ENCODE data around the gene NUP62. TPM values are rescaled to one million over a fixed set of nuclear protein-coding genes. Genes with fewer than 3 reads are reported as not detected.
A peak's percentile ranks its signal among the peaks of the same experiment; 100 is the strongest.

NUP62 gene
- total and polyA plus RNA-seq, 7 experiments from 2014 or later, result 26.9 to 130 (median 52.4) TPM

GRCh38 chr19:49874503-49875157 is 54.7 kb downstream of the NUP62 start:
- Mint-ChIP-seq H3K9me3 (peaks cover 0 to 1% (median 0%) of the 10 kb centered on the region in 11 donors), H3K4me3 (peak overlapping the region in 1 of 10 donors; percentile 59), H3K4me1 (peaks cover 33 to 50% (median 39%) of the 10 kb centered on the region in 7 donors), H3K27ac (peak overlapping the region in 6 of 9 donors; percentile 21 to 90 (median 70)), H3K27me3 (no peaks in the 10 kb centered on the region), H3K36me3 (peaks cover 0 to 12% (median 5%) of the 10 kb centered on the region in 5 donors)
- peaks cover 0 to 13% (median 0%) of the 10 kb centered on the region in 3 experiments for H3K36me3 ChIP-seq (ENCODE audit: control insufficient read depth in 2 of 3, insufficient read depth in 3 of 3, low read length in 3 of 3)
- intact Hi-C loops (cut with micrococcal nuclease), result loop anchor here (5.0 to 10.0 kb wide), 5 partner anchors 282 to 1252 kb away; partner anchors contain the start of genes DBP (in 1 of the 2) and PRR12 (in 1 of the 2)
- ChIA-PET CTCF (no interaction called here), POLR2A (interaction anchor here (1.0 to 3.7 kb wide), 6 partner anchors 7 to 975 kb away, joined by 3 to 47 read pairs (median 13); partner anchors contain the start of genes MED25, PNKP and PTOV1)
- H3K27me3 ChIP-seq (ENCODE audit: control insufficient read depth in 2 of 2, insufficient read depth in 2 of 2, low read length in 2 of 2), result no peaks in the 10 kb centered on the region
- DNase-seq, result no peak
- H3K9me3 ChIP-seq (ENCODE audit: control insufficient read depth in 2 of 3, low read length in 3 of 3), result no peaks in the 10 kb centered on the region
- peaks cover 19 to 30% of the 10 kb centered on the region in 2 donors for H3K4me1 ChIP-seq (ENCODE audit: control insufficient read depth in 2 of 2, insufficient read depth in 2 of 2, low read length in 2 of 2)
- ATAC-seq, result no peak
- no peak overlapping the region for H3K4me3 ChIP-seq (ENCODE audit: low read length)
- no peak overlapping the region for H3K27ac ChIP-seq (ENCODE audit: low read depth, low read length)

- no peak overlapping the region for H3K4me3 ChIP-seq (ENCODE audit: low read length)
- peaks cover 0 to 8% (median under 1%) of the 10 kb centered on the region in 5 donors for H3K36me3 Mint-ChIP-seq
- no peak overlapping the region for H3K27ac ChIP-seq (ENCODE audit: low read depth, low read length)
- ATAC-seq (no peak), DNase-seq (no peak)
- H3K4me3 Mint-ChIP-seq, result no peak overlapping the region
- peaks cover 0 to 1% (median 0%) of the 10 kb centered on the region in 11 donors for H3K9me3 Mint-ChIP-seq
- intact Hi-C loops (cut with micrococcal nuclease), result loop anchor here (10.0 kb wide), 2 partner anchors 1149 to 1239 kb away; partner anchors contain the start of gene DBP (in 1 of the 2)
- H3K4me1 ChIP-seq (ENCODE audit: control insufficient read depth in 2 of 2, insufficient read depth in 2 of 2, low read length in 2 of 2), result peaks cover 21 to 30% of the 10 kb centered on the region in 2 donors
- no peaks in the 10 kb centered on the region for H3K27me3 ChIP-seq (ENCODE audit: control insufficient read depth in 2 of 2, insufficient read depth in 2 of 2, low read length in 2 of 2)
- H3K36me3 ChIP-seq (ENCODE audit: control insufficient read depth in 2 of 3, insufficient read depth in 3 of 3, low read length in 3 of 3), result peaks cover 0 to 7% (median 0%) of the 10 kb centered on the region in 3 experiments
- ChIA-PET CTCF (no interaction called here), POLR2A (interaction anchor here (2.7 kb wide), 1 partner anchor 55 kb away, joined by 8 read pairs; the partner anchor contains the start of gene MED25)
- no peaks in the 10 kb centered on the region for H3K9me3 ChIP-seq (ENCODE audit: control insufficient read depth in 2 of 3, low read length in 3 of 3)
- H3K4me1 Mint-ChIP-seq, result peaks cover 27 to 43% (median 36%) of the 10 kb centered on the region in 7 donors
- H3K27ac Mint-ChIP-seq, result peak overlapping the region in 1 of 9 donors; percentile 59
- no peaks in the 10 kb centered on the region for H3K27me3 Mint-ChIP-seq
Measured at GRCh38 chr19:49873834-49874233, 55.5 kb downstream of the NUP62 start.

- DNase-seq (no peak), ATAC-seq (no peak)
- H3K4me1 Mint-ChIP-seq, result peaks cover 22 to 42% (median 29%) of the 10 kb centered on the region in 7 donors
- H3K36me3 Mint-ChIP-seq, result peaks cover 0 to 6% (median 0%) of the 10 kb centered on the region in 5 donors
- no peaks in the 10 kb centered on the region for H3K27me3 ChIP-seq (ENCODE audit: control insufficient read depth in 2 of 2, insufficient read depth in 2 of 2, low read length in 2 of 2)
- peaks cover 0 to 5% (median 0%) of the 10 kb centered on the region in 3 experiments for H3K36me3 ChIP-seq (ENCODE audit: control insufficient read depth in 2 of 3, insufficient read depth in 3 of 3, low read length in 3 of 3)
- no peaks in the 10 kb centered on the region for H3K9me3 ChIP-seq (ENCODE audit: control insufficient read depth in 2 of 3, low read length in 3 of 3)
- H3K4me3 ChIP-seq (ENCODE audit: low read length), result no peak overlapping the region
- ChIA-PET CTCF (no interaction called here), POLR2A (no interaction called here)
- peaks cover 0 to 1% (median 0%) of the 10 kb centered on the region in 11 donors for H3K9me3 Mint-ChIP-seq
- no peak overlapping the region for H3K27ac Mint-ChIP-seq
- intact Hi-C loops (cut with micrococcal nuclease), result loop anchor here (10.0 kb wide), 2 partner anchors 1148 to 1238 kb away; partner anchors contain the start of gene DBP (in 1 of the 2)
- no peak overlapping the region for H3K27ac ChIP-seq (ENCODE audit: low read depth, low read length)
- H3K4me3 Mint-ChIP-seq, result peak overlapping the region in 1 of 10 donors; percentile 21
- peaks cover 21 to 30% of the 10 kb centered on the region in 2 donors for H3K4me1 ChIP-seq (ENCODE audit: control insufficient read depth in 2 of 2, insufficient read depth in 2 of 2, low read length in 2 of 2)
- no peaks in the 10 kb centered on the region for H3K27me3 Mint-ChIP-seq
Measured at GRCh38 chr19:49873129-49873521, 56.2 kb downstream of the NUP62 start.

GRCh38 chr19:49872245-49873128 is 56.8 kb downstream of the NUP62 start:
- H3K27ac Mint-ChIP-seq, result peak overlapping the region in 3 of 9 donors; percentile 21 to 74 (median 51)
- ChIA-PET POLR2A (no interaction called here), CTCF (no interaction called here)
- Histone ChIP-seq H3K4me3 (ENCODE audit: low read length) (no peak overlapping the region), H3K27ac (ENCODE audit: low read depth, low read length) (no peak overlapping the region), H3K27me3 (ENCODE audit: control insufficient read depth in 2 of 2, insufficient read depth in 2 of 2, low read length in 2 of 2) (no peaks in the 10 kb centered on the region), H3K36me3 (ENCODE audit: control insufficient read depth in 2 of 3, insufficient read depth in 3 of 3, low read length in 3 of 3) (peaks cover 0 to 5% (median 0%) of the 10 kb centered on the region in 3 experiments), H3K4me1 (ENCODE audit: control insufficient read depth in 2 of 2, insufficient read depth in 2 of 2, low read length in 2 of 2) (peaks cover 21 to 34% of the 10 kb centered on the region in 2 donors), H3K9me3 (ENCODE audit: control insufficient read depth in 2 of 3, low read length in 3 of 3) (no peaks in the 10 kb centered on the region)
- H3K36me3 Mint-ChIP-seq, result peaks cover 0 to 4% (median 0%) of the 10 kb centered on the region in 5 donors
- H3K4me3 Mint-ChIP-seq, result peak overlapping the region in 5 of 10 donors; percentile 25 to 51 (median 42)
- H3K27me3 Mint-ChIP-seq, result no peaks in the 10 kb centered on the region
- peaks cover 0 to 3% (median 0%) of the 10 kb centered on the region in 11 donors for H3K9me3 Mint-ChIP-seq
- ATAC-seq (no peak), DNase-seq (no peak)
- H3K4me1 Mint-ChIP-seq, result peaks cover 23 to 43% (median 30%) of the 10 kb centered on the region in 7 donors
- intact Hi-C loops (cut with micrococcal nuclease), result loop anchor here (10.0 kb wide), 2 partner anchors 1148 to 1238 kb away; partner anchors contain the start of gene DBP (in 1 of the 2)

GRCh38 chr19:49871349-49871985 is 57.8 kb downstream of the NUP62 start:
- Mint-ChIP-seq H3K9me3 (peaks cover 0 to 3% (median 0%) of the 10 kb centered on the region in 11 donors), H3K4me1 (peaks cover 28 to 50% (median 37%) of the 10 kb centered on the region in 7 donors), H3K27ac (peak overlapping the region in 3 of 9 donors; percentile 54 to 74 (median 62)), H3K36me3 (peaks cover 0 to 5% (median 0%) of the 10 kb centered on the region in 5 donors), H3K4me3 (peak overlapping the region in 5 of 10 donors; percentile 10 to 57 (median 20)), H3K27me3 (no peaks in the 10 kb centered on the region)
- H3K4me3 ChIP-seq (ENCODE audit: low read length), result no peak overlapping the region
- intact Hi-C loops (cut with micrococcal nuclease), result loop anchor here (10.0 kb wide), 2 partner anchors 1147 to 1237 kb away; partner anchors contain the start of gene DBP (in 1 of the 2)
- no peak for DNase-seq
- H3K4me1 ChIP-seq (ENCODE audit: control insufficient read depth in 2 of 2, insufficient read depth in 2 of 2, low read length in 2 of 2), result peaks cover 23 to 37% of the 10 kb centered on the region in 2 donors
- ChIA-PET POLR2A (interaction anchor here (1.2 kb wide), 1 partner anchor 21 kb away, joined by 4 read pairs; the partner anchor contains the start of gene PTOV1), CTCF (no interaction called here)
- H3K9me3 ChIP-seq (ENCODE audit: control insufficient read depth in 2 of 3, low read length in 3 of 3), result no peaks in the 10 kb centered on the region
- H3K27ac ChIP-seq (ENCODE audit: low read depth, low read length), result no peak overlapping the region
- peaks cover 0 to 5% (median 0%) of the 10 kb centered on the region in 3 experiments for H3K36me3 ChIP-seq (ENCODE audit: control insufficient read depth in 2 of 3, insufficient read depth in 3 of 3, low read length in 3 of 3)
- no peak for ATAC-seq
- no peaks in the 10 kb centered on the region for H3K27me3 ChIP-seq (ENCODE audit: control insufficient read depth in 2 of 2, insufficient read depth in 2 of 2, low read length in 2 of 2)
